ENCODE measurements around the gene CCND3.
"Not testable (repeated sequence)": the region's sequence is repeated elsewhere in the genome, so short reads cannot be mapped to it uniquely, and the experiment has no call there.

CCND3 gene

DNA sequence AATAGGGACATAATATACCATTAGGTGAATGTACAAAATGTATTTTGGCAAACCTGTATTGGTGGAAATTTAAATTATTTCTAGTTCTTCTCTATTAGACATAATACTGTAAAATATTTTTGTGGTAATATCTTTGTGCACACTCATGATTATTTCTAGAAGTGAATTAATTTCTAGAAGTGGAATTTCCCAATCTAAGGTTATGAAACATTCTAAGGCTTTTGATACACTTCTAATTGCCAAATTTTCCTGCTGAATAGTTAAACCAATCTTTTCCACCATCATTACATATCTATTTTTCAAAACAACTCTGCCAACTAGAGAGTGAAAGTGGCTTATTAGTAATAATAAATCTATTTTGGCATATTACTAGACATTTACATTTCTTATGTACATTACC is 1.8 kb upstream of the CCND3 start:
- peaks cover 13% of the 10 kb centered on the region for H3K36me3 ChIP-seq
- H3K9me3 ChIP-seq (ENCODE audit: severe bottlenecking), result no peaks in the 10 kb centered on the region
- DNase-seq, result no peak
- H3K27ac ChIP-seq, result no peak overlapping the region
- no peak overlapping the region for H3K4me3 ChIP-seq (ENCODE audit: low read depth, low read length)
- no peaks in the 10 kb centered on the region for H3K27me3 ChIP-seq (ENCODE audit: insufficient read depth, low read depth, severe bottlenecking)
- TF ChIP-seq, protein P1, sequence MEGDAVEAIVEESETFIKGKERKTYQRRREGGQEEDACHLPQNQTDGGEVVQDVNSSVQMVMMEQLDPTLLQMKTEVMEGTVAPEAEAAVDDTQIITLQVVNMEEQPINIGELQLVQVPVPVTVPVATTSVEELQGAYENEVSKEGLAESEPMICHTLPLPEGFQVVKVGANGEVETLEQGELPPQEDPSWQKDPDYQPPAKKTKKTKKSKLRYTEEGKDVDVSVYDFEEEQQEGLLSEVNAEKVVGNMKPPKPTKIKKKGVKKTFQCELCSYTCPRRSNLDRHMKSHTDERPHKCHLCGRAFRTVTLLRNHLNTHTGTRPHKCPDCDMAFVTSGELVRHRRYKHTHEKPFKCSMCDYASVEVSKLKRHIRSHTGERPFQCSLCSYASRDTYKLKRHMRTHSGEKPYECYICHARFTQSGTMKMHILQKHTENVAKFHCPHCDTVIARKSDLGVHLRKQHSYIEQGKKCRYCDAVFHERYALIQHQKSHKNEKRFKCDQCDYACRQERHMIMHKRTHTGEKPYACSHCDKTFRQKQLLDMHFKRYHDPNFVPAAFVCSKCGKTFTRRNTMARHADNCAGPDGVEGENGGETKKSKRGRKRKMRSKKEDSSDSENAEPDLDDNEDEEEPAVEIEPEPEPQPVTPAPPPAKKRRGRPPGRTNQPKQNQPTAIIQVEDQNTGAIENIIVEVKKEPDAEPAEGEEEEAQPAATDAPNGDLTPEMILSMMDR (IDR thresholded peaks at IDR 0.05; ENCODE audit: low read depth, low read length), result no peak

DNA sequence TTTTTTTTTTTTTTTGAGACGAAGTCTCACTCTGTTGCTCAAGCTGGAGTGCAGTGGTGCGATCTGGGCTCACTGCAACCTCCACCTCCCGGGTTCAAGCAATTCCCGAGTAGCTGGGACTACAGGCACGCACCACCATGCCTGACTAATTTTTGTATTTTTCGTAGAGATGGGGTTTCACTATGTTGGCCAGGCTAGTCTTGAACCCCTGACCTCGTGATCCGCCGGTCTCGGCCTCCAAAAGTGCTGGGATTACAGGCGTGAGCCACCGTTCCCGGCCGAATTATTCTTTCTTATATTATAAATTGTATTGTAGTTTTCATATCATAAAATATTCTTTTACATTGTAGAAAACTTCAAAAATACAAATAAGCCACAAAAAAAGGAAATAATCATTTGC is 1.3 kb upstream of the CCND3 start:
- peaks cover 19% of the 10 kb centered on the region for H3K36me3 ChIP-seq
- H3K27me3 ChIP-seq (ENCODE audit: insufficient read depth, low read depth, severe bottlenecking); H3K27ac ChIP-seq; H3K9me3 ChIP-seq (ENCODE audit: severe bottlenecking); H3K4me3 ChIP-seq (ENCODE audit: low read depth, low read length); DNase-seq: not testable (repeated sequence)

DNA sequence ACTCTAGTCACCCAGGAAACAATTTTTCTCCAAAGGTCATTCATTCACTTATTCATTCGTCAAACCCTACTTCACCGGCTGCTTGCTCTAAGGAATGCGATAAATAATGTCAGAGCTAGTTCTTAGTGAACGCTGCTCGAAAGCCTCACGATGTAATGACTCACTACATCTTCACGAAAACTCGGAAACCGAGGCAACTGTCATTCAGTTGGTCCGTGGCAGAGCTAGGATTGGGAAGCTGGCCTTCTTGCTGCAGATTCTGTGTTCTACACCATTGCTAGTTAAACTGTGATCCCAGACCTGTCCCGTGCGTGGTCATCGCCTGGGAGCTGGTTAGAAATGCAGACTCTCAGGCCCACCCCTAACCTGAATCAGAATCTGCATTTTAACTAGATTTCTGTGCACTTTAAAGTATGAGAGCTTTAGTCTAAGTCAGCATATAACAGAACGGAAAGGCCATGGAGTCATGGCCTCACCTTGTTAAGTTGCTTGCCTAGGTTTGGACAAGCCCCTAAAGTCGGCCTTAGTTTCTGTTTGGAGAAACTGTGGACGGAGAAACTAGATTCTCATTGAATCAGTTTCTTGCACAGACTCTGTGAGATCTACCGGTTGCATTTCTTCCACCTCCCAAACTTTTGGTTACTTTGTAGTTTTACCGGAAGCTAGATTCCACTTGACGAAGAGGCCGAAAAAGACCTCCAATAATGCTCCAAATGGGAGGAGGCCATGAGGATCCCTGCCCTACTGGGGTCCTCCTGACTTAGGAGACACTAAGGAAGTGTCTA is 651 bp upstream of the CCND3 start:
- peak overlapping the region; percentile 47 for H3K27ac ChIP-seq
- H3K36me3 ChIP-seq, result peaks cover 22% of the 10 kb centered on the region
- H3K4me3 ChIP-seq (ENCODE audit: low read depth, low read length), result peak overlapping the region; percentile 94
- no peak for DNase-seq
- TF ChIP-seq, protein P1 (IDR thresholded peaks at IDR 0.05; ENCODE audit: low read depth, low read length), result no peak
- no peaks in the 10 kb centered on the region for H3K27me3 ChIP-seq (ENCODE audit: insufficient read depth, low read depth, severe bottlenecking)
- H3K9me3 ChIP-seq (ENCODE audit: severe bottlenecking), result no peaks in the 10 kb centered on the region

DNA sequence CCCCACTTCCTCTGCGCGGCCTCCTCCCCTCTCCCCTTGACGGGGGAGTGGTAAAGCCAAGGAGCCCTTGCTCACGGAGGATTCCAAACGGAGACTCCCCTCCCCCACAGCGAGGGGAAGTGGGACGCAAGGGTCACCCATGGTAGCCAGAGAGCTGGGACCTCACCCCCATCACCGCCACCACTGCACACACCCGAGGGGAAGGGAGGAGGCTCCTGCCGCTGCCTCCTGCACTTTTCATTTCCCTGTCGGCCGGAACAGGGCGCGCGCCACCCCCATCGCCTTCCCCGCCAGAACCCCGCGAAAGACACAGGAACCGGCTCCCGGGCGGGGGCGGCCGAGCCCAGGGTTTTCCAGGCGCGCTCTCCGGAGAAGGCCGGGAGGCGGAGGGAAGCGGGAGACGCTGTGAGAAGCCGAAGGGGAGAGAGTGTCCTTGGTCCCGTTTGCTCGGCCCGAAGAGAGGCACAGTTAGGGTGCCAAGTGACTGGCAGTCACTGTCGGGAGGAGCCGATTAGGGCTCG is 789 bp downstream of the CCND3 start:
- TF ChIP-seq, protein P1 (IDR thresholded peaks at IDR 0.05; ENCODE audit: low read depth, low read length), result no peak
- H3K27me3 ChIP-seq (ENCODE audit: insufficient read depth, low read depth, severe bottlenecking), result no peaks in the 10 kb centered on the region
- DNase-seq, result peak; percentile 63
- no peaks in the 10 kb centered on the region for H3K9me3 ChIP-seq (ENCODE audit: severe bottlenecking)
- peaks cover 36% of the 10 kb centered on the region for H3K36me3 ChIP-seq
- peak overlapping the region; percentile 63 for H3K27ac ChIP-seq
- peak overlapping the region; percentile 94 for H3K4me3 ChIP-seq (ENCODE audit: low read depth, low read length)

DNA sequence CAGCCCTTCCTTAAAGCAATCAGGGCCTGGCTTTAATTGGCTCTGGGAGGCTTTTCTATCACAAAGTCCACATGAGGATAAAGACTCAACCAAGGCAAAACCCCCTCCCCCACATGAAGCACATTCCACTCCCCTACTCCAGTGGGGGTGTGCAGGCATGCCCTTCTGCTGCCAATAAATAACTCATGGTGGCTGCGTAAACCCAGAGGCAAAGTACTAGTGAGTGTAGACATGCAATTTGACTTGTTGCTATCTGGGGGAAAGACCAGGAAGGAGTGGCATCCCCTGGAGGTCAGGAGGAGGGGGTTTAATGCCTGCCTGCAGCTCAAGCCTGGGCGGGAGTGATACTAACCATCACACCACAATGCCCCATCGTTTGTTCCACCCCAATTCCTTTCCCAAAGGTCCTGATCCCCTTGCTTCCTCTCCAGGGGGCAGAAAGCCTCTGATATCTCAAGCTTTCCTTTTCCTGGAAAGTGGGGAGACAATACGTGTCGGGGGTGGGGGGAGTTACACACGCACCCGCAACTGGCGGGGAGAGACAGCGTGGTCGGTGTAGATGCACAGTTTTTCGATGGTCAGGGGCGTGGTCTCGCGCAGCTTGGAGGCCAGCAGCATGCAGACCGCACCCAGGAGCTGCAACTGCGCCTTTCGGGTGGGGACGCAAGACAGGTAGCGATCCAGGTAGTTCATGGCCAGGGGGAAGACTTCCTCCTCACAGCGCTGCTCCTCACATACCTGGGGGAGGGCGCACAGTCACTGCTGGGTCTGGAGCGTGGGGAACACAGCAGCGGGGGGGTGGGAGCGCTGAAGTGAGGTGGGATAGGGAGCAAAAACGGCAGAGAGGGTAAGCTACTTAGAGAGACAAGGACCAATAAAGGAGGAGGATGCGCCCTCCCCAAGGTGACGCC is 1.5 kb downstream of the CCND3 start:
- peak; percentile 75 for DNase-seq
- TF ChIP-seq, protein P1 (IDR thresholded peaks at IDR 0.05; ENCODE audit: low read depth, low read length), result no peak
- peak overlapping the region; percentile 2 for H3K27ac ChIP-seq
- H3K36me3 ChIP-seq, result peaks cover 43% of the 10 kb centered on the region
- H3K27me3 ChIP-seq (ENCODE audit: insufficient read depth, low read depth, severe bottlenecking), result no peaks in the 10 kb centered on the region
- H3K4me3 ChIP-seq (ENCODE audit: low read depth, low read length), result peak overlapping the region; percentile 94
- H3K9me3 ChIP-seq (ENCODE audit: severe bottlenecking), result no peaks in the 10 kb centered on the region

All from WERI-Rb-1 (cell line).